ENCODE data around the gene GALNT13. TPM values are rescaled to one million over a fixed set of nuclear protein-coding genes. Genes with fewer than 3 reads are reported as not detected.

GALNT13 gene
- total RNA-seq, 1 donor from 2014 or later: 0.19 TPM

GRCh38 chr2:154386186-154386585 is 514.5 kb downstream of the GALNT13 start:
- H3K9me3 ChIP-seq (replicated peaks): peaks cover 27% of the 10 kb centered on the region
- no peak for DNase-seq
- intact Hi-C loops (cut with micrococcal nuclease): no loop called here
- no peak for TF ChIP-seq CTCF (IDR thresholded peaks at IDR 0.05; ENCODE audit: borderline replicate concordance)
- H3K27me3 ChIP-seq (ENCODE audit: low read depth): no peaks in the 10 kb centered on the region
- H3K4me1 ChIP-seq: no peaks in the 10 kb centered on the region
- H3K36me3 ChIP-seq: no peaks in the 10 kb centered on the region
- H3K4me3 ChIP-seq: no peak overlapping the region
- no peak overlapping the region for H3K27ac ChIP-seq (replicated peaks)

- Histone ChIP-seq H3K27me3 (ENCODE audit: low read depth) (no peaks in the 10 kb centered on the region), H3K4me3 (no peak overlapping the region), H3K27ac (replicated peaks) (no peak overlapping the region), H3K36me3 (no peaks in the 10 kb centered on the region), H3K4me1 (no peaks in the 10 kb centered on the region), H3K9me3 (replicated peaks) (peaks cover 27% of the 10 kb centered on the region)
- intact Hi-C loops (cut with micrococcal nuclease): no loop called here
- no peak for DNase-seq
- TF ChIP-seq CTCF (IDR thresholded peaks at IDR 0.05; ENCODE audit: borderline replicate concordance): no peak
Observed at GRCh38 chr2:154391051-154391450, 519.3 kb downstream of the GALNT13 start.

GRCh38 chr2:154392256-154392655 is 520.5 kb downstream of the GALNT13 start:
- DNase-seq: no peak
- no peaks in the 10 kb centered on the region for H3K27me3 ChIP-seq (ENCODE audit: low read depth)
- no peak overlapping the region for H3K4me3 ChIP-seq
- no peaks in the 10 kb centered on the region for H3K36me3 ChIP-seq
- H3K4me1 ChIP-seq: no peaks in the 10 kb centered on the region
- TF ChIP-seq CTCF (IDR thresholded peaks at IDR 0.05; ENCODE audit: borderline replicate concordance): no peak
- no peak overlapping the region for H3K27ac ChIP-seq (replicated peaks)
- H3K9me3 ChIP-seq (replicated peaks): peaks cover 27% of the 10 kb centered on the region
- intact Hi-C loops (cut with micrococcal nuclease): no loop called here

- H3K36me3 ChIP-seq: no peaks in the 10 kb centered on the region
- H3K4me1 ChIP-seq: no peaks in the 10 kb centered on the region
- H3K9me3 ChIP-seq (replicated peaks): peaks cover 15% of the 10 kb centered on the region
- no peak for DNase-seq
- no peak overlapping the region for H3K4me3 ChIP-seq
- TF ChIP-seq CTCF (IDR thresholded peaks at IDR 0.05; ENCODE audit: borderline replicate concordance): no peak
- H3K27ac ChIP-seq (replicated peaks): no peak overlapping the region
- intact Hi-C loops (cut with micrococcal nuclease): no loop called here
- H3K27me3 ChIP-seq (ENCODE audit: low read depth): no peaks in the 10 kb centered on the region
Observed at GRCh38 chr2:154394600-154394999, 522.9 kb downstream of the GALNT13 start.

GRCh38 chr2:154400563-154401290 is 529.0 kb downstream of the GALNT13 start:
- intact Hi-C loops (cut with micrococcal nuclease): no loop called here
- H3K36me3 ChIP-seq: no peaks in the 10 kb centered on the region
- no peaks in the 10 kb centered on the region for H3K27me3 ChIP-seq (ENCODE audit: low read depth)
- no peaks in the 10 kb centered on the region for H3K4me1 ChIP-seq
- no peak overlapping the region for H3K4me3 ChIP-seq
- no peak overlapping the region for H3K27ac ChIP-seq (replicated peaks)
- TF ChIP-seq CTCF (IDR thresholded peaks at IDR 0.05; ENCODE audit: borderline replicate concordance): no peak
- no peaks in the 10 kb centered on the region for H3K9me3 ChIP-seq (replicated peaks)
- no peak for DNase-seq
